GM12878 (cell line): ENCODE results near the gene RIN1. TPM values are rescaled to one million over a fixed set of nuclear protein-coding genes. Genes with fewer than 3 reads are reported as not detected.
A peak's percentile ranks its signal among the peaks of the same experiment; 100 is the strongest.

Experiments
- BACH1 ChIP-seq: fragments of 450-650 bp; IDR thresholded peaks from 2 replicates; pipeline ENCODE4 v1.6.1; 2017; ENCODE audit warnings: mild to moderate bottlenecking, borderline replicate concordance
- BMI1 ChIP-seq: fragments of 450-650 bp; IDR thresholded peaks from 2 replicates; pipeline ENCODE4 v1.6.1; 2016; ENCODE audit warnings: mild to moderate bottlenecking, moderate library complexity, borderline replicate concordance
- E4F1 ChIP-seq: fragments of 450-650 bp; IDR thresholded peaks from 2 replicates; pipeline ENCODE4 v1.6.1; 2018; ENCODE audit warnings: borderline replicate concordance, mild to moderate bottlenecking; ENCODE audit not compliant: partially characterized antibody
- IKZF1 ChIP-seq: fragments of 450-650 bp; conservative IDR thresholded peaks from 2 replicates; pipeline ENCODE4 v1.6.1; 2017; ENCODE audit warnings: antibody characterized with exemption, mild to moderate bottlenecking
- IRF4 ChIP-seq: IDR thresholded peaks from 2 replicates; pipeline ENCODE4 v1.6.1; 2011; ENCODE audit warnings: low read depth, low read length
- NR2C2 ChIP-seq: IDR thresholded peaks from 2 replicates; pipeline ENCODE4 v1.6.1; 2011; ENCODE audit warnings: borderline replicate concordance, low read depth; ENCODE audit not compliant: control insufficient read depth, insufficient read length
- POLR2AphosphoS2 ChIP-seq: IDR thresholded peaks from 2 replicates; pipeline ENCODE4 v1.6.1; 2011; ENCODE audit warnings: low read depth, mild to moderate bottlenecking, low read length, improper control_type of control experiment, moderate library complexity
- POLR2AphosphoS5 ChIP-seq: IDR thresholded peaks from 2 replicates; pipeline ENCODE4 v1.6.1; 2011; ENCODE audit warnings: mild to moderate bottlenecking, low read length, inconsistent platforms
- SIX5 ChIP-seq: IDR thresholded peaks from 2 replicates; pipeline ENCODE4 v1.6.1; 2011; ENCODE audit warnings: mild to moderate bottlenecking, low read depth, low read length, moderate library complexity; ENCODE audit not compliant: severe bottlenecking
- STAT1 ChIP-seq: fragments of 450-650 bp; conservative IDR thresholded peaks from 2 replicates; pipeline ENCODE4 v1.6.1; 2014; ENCODE audit warnings: antibody characterized with exemption, mild to moderate bottlenecking
- ZBTB11 ChIP-seq: fragments of 450-650 bp; formaldehyde crosslinking; IDR thresholded peaks from 2 replicates; pipeline ENCODE4 v1.5.0; 2022; ENCODE audit warnings: mild to moderate bottlenecking, missing genetic modification characterization
- polyA plus RNA-seq, 11 experiments: library from polyadenylated mRNA; depleted of rRNA in 4 of 11; unstranded in 6 of 11; stranded (reverse) in 5 of 11; fragments of >200 nt; fragmentation: Nextera tagmentation in 4 of 11; fragmentation: Illumina TruSeq in 1 of 11; extraction: Ambion mirVana in 4 of 11; extraction: Trizol in 1 of 11; gene quantifications; 1 replicate in 1 of 11; 2 replicates in 10 of 11; pipeline versions ENCODE4 v1.2.1 to v1.2.3, GENCODE V29; 2011 to 2016; ENCODE audit warnings: inconsistent platforms in 2 of 11, missing spikeins in 2 of 11, low read depth in 1 of 11
- total RNA-seq, 4 experiments: library from RNA; depleted of rRNA in 3 of 4; stranded (reverse); fragments of >200 nt in 3 of 4; fragmentation: Illumina TruSeq in 1 of 4; extraction: Trizol in 1 of 4; gene quantifications; 2 replicates each; pipeline versions ENCODE4 v1.2.1 to v1.2.3, GENCODE V29; 2013 to 2021
- TF ChIP-seq, protein P1 (sequence below): fragments of 450-650 bp; IDR thresholded peaks from 2 replicates; pipeline ENCODE4 v1.6.1; 2016; ENCODE audit warnings: mild to moderate bottlenecking, moderate library complexity, borderline replicate concordance
- TF ChIP-seq, protein P2 (sequence below): fragments of 450-650 bp; IDR thresholded peaks from 2 replicates; pipeline ENCODE4 v1.6.1; 2016; ENCODE audit warnings: mild to moderate bottlenecking
- TF ChIP-seq, protein P3 (sequence below): IDR thresholded peaks from 2 replicates; pipeline ENCODE4 v1.6.1; 2011; ENCODE audit warnings: borderline replicate concordance, low read depth, mild to moderate bottlenecking, moderate library complexity, low read length; ENCODE audit not compliant: insufficient read depth, poor library complexity, severe bottlenecking

RIN1 gene
- total and polyA plus RNA-seq, 10 of the 15 experiments (the other 5 are each of a cell fraction or from before 2014, with no cell fraction given): 0.04 to 0.69 (median 0.22) TPM; not detected in 1

DNA sequence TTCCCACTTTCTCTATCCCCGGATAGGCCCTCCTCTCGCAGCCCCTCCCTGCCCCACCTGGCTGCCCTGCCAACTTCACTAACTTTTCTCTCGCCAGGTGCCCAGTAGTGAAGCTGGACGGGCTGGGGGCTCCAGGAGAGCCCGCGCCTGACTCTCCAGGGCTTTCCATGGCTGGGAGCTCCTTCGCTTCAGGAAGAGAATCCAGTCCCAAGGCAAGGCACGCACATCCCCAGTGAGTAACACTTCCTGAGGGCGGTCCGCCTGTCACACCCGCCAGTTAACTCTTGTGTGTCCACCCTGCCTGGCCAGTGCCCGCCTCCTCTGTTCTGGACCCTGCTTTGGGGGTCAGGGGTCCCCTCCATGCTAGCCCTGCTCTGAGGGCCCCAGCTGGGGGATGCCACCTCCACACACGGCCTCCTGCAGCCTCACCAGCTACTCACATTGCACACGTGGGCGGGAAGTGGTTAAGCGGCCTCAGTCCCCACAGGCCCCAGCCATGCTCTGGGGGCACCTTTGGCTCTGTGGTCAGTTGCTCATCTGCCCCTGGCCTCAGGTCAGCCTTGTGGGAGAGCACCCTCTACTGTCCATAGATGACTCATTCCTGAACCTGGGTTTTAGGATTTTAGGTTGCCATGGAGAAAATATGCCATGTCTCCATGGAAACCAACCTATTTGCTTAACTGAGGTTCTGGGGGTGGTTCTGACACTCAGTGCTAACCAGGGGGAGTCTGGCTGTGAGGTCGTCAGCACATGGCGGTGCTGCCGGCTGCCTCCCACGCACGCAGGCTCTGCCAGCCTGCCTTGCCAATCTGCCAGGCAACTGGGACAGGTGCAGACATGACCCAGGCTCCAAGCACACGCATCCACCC is at the start of gene RIN1 (continued):
- TF ChIP-seq, protein P1, sequence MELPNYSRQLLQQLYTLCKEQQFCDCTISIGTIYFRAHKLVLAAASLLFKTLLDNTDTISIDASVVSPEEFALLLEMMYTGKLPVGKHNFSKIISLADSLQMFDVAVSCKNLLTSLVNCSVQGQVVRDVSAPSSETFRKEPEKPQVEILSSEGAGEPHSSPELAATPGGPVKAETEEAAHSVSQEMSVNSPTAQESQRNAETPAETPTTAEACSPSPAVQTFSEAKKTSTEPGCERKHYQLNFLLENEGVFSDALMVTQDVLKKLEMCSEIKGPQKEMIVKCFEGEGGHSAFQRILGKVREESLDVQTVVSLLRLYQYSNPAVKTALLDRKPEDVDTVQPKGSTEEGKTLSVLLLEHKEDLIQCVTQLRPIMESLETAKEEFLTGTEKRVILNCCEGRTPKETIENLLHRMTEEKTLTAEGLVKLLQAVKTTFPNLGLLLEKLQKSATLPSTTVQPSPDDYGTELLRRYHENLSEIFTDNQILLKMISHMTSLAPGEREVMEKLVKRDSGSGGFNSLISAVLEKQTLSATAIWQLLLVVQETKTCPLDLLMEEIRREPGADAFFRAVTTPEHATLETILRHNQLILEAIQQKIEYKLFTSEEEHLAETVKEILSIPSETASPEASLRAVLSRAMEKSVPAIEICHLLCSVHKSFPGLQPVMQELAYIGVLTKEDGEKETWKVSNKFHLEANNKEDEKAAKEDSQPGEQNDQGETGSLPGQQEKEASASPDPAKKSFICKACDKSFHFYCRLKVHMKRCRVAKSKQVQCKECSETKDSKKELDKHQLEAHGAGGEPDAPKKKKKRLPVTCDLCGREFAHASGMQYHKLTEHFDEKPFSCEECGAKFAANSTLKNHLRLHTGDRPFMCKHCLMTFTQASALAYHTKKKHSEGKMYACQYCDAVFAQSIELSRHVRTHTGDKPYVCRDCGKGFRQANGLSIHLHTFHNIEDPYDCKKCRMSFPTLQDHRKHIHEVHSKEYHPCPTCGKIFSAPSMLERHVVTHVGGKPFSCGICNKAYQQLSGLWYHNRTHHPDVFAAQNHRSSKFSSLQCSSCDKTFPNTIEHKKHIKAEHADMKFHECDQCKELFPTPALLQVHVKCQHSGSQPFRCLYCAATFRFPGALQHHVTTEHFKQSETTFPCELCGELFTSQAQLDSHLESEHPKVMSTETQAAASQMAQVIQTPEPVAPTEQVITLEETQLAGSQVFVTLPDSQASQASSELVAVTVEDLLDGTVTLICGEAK: 0 out of 2 replicates have a peak, but pooled peaks have one; percentile 10
- peak; percentile 50 for TF ChIP-seq POLR2AphosphoS5
- TF ChIP-seq SIX5: no peak
- TF ChIP-seq BMI1: peak; percentile 94
- no peak for TF ChIP-seq POLR2AphosphoS2
- TF ChIP-seq NR2C2: no peak
- peak; percentile 51; the same call in 1 of the 2 replicates for TF ChIP-seq BACH1
- TF ChIP-seq, protein P2, sequence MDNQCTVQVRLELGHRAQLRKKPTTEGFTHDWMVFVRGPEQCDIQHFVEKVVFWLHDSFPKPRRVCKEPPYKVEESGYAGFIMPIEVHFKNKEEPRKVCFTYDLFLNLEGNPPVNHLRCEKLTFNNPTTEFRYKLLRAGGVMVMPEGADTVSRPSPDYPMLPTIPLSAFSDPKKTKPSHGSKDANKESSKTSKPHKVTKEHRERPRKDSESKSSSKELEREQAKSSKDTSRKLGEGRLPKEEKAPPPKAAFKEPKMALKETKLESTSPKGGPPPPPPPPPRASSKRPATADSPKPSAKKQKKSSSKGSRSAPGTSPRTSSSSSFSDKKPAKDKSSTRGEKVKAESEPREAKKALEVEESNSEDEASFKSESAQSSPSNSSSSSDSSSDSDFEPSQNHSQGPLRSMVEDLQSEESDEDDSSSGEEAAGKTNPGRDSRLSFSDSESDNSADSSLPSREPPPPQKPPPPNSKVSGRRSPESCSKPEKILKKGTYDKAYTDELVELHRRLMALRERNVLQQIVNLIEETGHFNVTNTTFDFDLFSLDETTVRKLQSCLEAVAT: peak; percentile 88
- TF ChIP-seq E4F1: no peak
- peak; percentile 52; the same call in 1 of the 2 replicates for TF ChIP-seq STAT1
- TF ChIP-seq, protein P3, sequence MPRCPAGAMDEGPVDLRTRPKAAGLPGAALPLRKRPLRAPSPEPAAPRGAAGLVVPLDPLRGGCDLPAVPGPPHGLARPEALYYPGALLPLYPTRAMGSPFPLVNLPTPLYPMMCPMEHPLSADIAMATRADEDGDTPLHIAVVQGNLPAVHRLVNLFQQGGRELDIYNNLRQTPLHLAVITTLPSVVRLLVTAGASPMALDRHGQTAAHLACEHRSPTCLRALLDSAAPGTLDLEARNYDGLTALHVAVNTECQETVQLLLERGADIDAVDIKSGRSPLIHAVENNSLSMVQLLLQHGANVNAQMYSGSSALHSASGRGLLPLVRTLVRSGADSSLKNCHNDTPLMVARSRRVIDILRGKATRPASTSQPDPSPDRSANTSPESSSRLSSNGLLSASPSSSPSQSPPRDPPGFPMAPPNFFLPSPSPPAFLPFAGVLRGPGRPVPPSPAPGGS: peak; percentile 45
- no peak for TF ChIP-seq ZBTB11 (CRISPR knock-in tag)
- peak; percentile 89 for TF ChIP-seq IKZF1
- peak; percentile 85 for TF ChIP-seq IRF4
